ENCODE data around the gene ST8SIA4. TPM values are rescaled to one million over a fixed set of nuclear protein-coding genes. Genes with fewer than 3 reads are reported as not detected.

ST8SIA4 gene
- total and polyA plus RNA-seq, 7 donors, result 0.27 to 2.5 (median 0.77) TPM

- H3K9me3 ChIP-seq, result no peaks in the 10 kb centered on the region
- TF ChIP-seq CTCF (IDR thresholded peaks at IDR 0.05), result no peak
- no peak for ATAC-seq
- intact Hi-C loops (cut with DNase I), result no loop called here
- no peaks in the 10 kb centered on the region for H3K36me3 ChIP-seq (ENCODE audit: insufficient read depth in 1 of 2, low read depth in 1 of 2)
- H3K4me3 ChIP-seq, result no peak overlapping the region
- H3K4me1 ChIP-seq, result no peaks in the 10 kb centered on the region
- no peaks in the 10 kb centered on the region for H3K27me3 ChIP-seq (ENCODE audit: insufficient read depth in 3 of 3, low read length in 2 of 3)
- no peak overlapping the region for H3K27ac ChIP-seq
- no peak for DNase-seq
Observed at GRCh38 chr5:100762108-100762507, 141.0 kb downstream of the ST8SIA4 start.

- intact Hi-C loops (cut with DNase I), result no loop called here
- no peak for DNase-seq
- Histone ChIP-seq H3K4me3 (no peak overlapping the region), H3K27me3 (ENCODE audit: insufficient read depth in 3 of 3, low read length in 2 of 3) (no peaks in the 10 kb centered on the region), H3K9me3 (no peaks in the 10 kb centered on the region), H3K4me1 (no peaks in the 10 kb centered on the region), H3K27ac (no peak overlapping the region), H3K36me3 (ENCODE audit: insufficient read depth in 1 of 2, low read depth in 1 of 2) (no peaks in the 10 kb centered on the region)
- no peak for TF ChIP-seq CTCF (IDR thresholded peaks at IDR 0.05)
- ATAC-seq, result no peak
Observed at GRCh38 chr5:100761192-100761591, 141.9 kb downstream of the ST8SIA4 start.

DNA sequence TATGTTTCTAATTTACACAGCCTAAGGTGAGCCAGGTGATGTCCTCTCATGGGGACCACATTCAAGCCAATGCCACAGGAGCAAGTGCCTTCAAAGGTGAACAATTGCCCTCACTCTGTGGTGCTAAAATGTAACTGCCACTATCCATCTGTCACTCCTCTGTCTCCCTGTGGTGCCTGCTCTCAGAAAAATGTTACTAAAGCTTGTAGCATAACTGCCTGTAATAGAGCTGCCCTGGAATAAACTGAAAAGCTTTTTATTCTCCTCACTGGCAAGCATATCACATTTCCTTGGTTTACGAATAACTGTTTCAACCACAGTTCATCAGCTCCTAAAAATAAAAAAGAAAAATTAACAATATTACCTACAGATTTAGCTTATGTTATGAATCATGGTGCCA, 142.4 kb downstream of the ST8SIA4 start:
- intact Hi-C loops (cut with DNase I), result no loop called here
- TF ChIP-seq CTCF (IDR thresholded peaks at IDR 0.05), result no peak
- Histone ChIP-seq H3K4me3 (no peak overlapping the region), H3K27me3 (ENCODE audit: insufficient read depth in 3 of 3, low read length in 2 of 3) (no peaks in the 10 kb centered on the region), H3K36me3 (ENCODE audit: insufficient read depth in 1 of 2, low read depth in 1 of 2) (no peaks in the 10 kb centered on the region), H3K9me3 (no peaks in the 10 kb centered on the region), H3K4me1 (no peaks in the 10 kb centered on the region), H3K27ac (no peak overlapping the region)
- ATAC-seq, result no peak
- no peak for DNase-seq
- 31 to 59% (median 38%) methylated on average over 1 of the region's 1 CpG for WGBS, 3 donors

GRCh38 chr5:100758780-100759179, 144.3 kb downstream of the ST8SIA4 start:
- H3K27me3 ChIP-seq (ENCODE audit: insufficient read depth in 3 of 3, low read length in 2 of 3), result no peaks in the 10 kb centered on the region
- H3K4me1 ChIP-seq, result no peaks in the 10 kb centered on the region
- H3K4me3 ChIP-seq, result no peak overlapping the region
- H3K36me3 ChIP-seq (ENCODE audit: insufficient read depth in 1 of 2, low read depth in 1 of 2), result no peaks in the 10 kb centered on the region
- 12 to 27% (median 25%) methylated on average over 1 of the region's 1 CpG for WGBS, 3 donors
- no peak overlapping the region for H3K27ac ChIP-seq
- intact Hi-C loops (cut with DNase I), result no loop called here
- no peaks in the 10 kb centered on the region for H3K9me3 ChIP-seq
- DNase-seq (no peak), ATAC-seq (no peak)
- no peak for TF ChIP-seq CTCF (IDR thresholded peaks at IDR 0.05)

GRCh38 chr5:100758306-100758705, 144.8 kb downstream of the ST8SIA4 start:
- Histone ChIP-seq H3K4me1 (no peaks in the 10 kb centered on the region), H3K4me3 (no peak overlapping the region), H3K27ac (no peak overlapping the region), H3K9me3 (no peaks in the 10 kb centered on the region), H3K27me3 (ENCODE audit: insufficient read depth in 3 of 3, low read length in 2 of 3) (no peaks in the 10 kb centered on the region), H3K36me3 (ENCODE audit: insufficient read depth in 1 of 2, low read depth in 1 of 2) (no peaks in the 10 kb centered on the region)
- DNase-seq (no peak), ATAC-seq (no peak)
- 91 to 92% (median 92%) methylated on average over 5 of the region's 5 CpGs for WGBS, 3 donors
- intact Hi-C loops (cut with DNase I), result no loop called here
- TF ChIP-seq CTCF (IDR thresholded peaks at IDR 0.05), result no peak

Measured in psoas muscle (tissue), 8 donors.